ENCODE results near the gene CSAG2. TPM values are rescaled to one million over a fixed set of nuclear protein-coding genes. Genes with fewer than 3 reads are reported as not detected.

The CSAG2 gene
- total RNA-seq, 1 donor from 2014 or later, result not detected

- DNase-seq (ENCODE audit: low read depth), result no peak
Observed at GRCh38 chrX:152674135-152674534, 34.9 kb downstream of the CSAG2 start.

DNA sequence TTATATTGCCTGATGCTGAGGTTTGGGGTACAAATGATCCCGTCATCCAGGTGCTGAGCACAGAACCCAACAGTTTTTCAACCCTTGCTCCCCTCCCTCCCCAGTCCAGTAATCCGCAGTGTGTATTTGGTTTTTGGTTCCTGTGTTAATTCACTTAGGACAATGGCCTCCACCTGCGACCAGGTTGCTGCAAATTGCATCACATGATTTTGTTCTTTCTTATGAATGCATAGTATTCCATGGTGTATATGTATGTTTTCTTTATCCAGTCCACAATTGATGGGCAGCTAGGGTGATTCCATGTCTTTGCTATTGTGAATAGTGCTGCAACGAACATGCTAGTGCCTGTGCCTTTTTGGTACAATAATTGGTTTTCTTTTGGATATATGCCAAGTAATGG lies 46.0 kb downstream of the CSAG2 start:
- DNase-seq (ENCODE audit: low read depth), result no peak

- DNase-seq (ENCODE audit: low read depth), result no peak
Observed at GRCh38 chrX:152658302-152658701, 50.8 kb downstream of the CSAG2 start.

Other genes starting within 250 kb of the CSAG2 start
- gene GABRQ, start 71.4 kb downstream of the CSAG2 start, total RNA-seq, result not detected in 2 replicates
- gene MAGEA3, start 10.5 kb downstream of the CSAG2 start, total RNA-seq, result not detected in 2 replicates
- gene MAGEA2B, start 5.4 kb upstream of the CSAG2 start, total RNA-seq, result not detected in 2 replicates
- not detected in 2 replicates for gene CSAG1, start 24.4 kb upstream of the CSAG2 start, total RNA-seq
- not detected in 2 replicates for gene MAGEA12, start 24.5 kb upstream of the CSAG2 start, total RNA-seq
- gene MAGEA2, start 44.6 kb upstream of the CSAG2 start, total RNA-seq, result not detected in 2 replicates
- gene CSAG3, start 49.9 kb upstream of the CSAG2 start, total RNA-seq, result not detected in 2 replicates
- gene MAGEA6, start 60.4 kb upstream of the CSAG2 start, total RNA-seq, result not detected in 2 replicates
- gene CETN2, start 121.5 kb upstream of the CSAG2 start, total RNA-seq, result 45.4 and 56.8 TPM in 2 replicates
- gene NSDHL, start 121.8 kb upstream of the CSAG2 start, total RNA-seq, result 16.1 and 28.2 TPM in 2 replicates
- gene ZNF185, start 188.8 kb upstream of the CSAG2 start, total RNA-seq, result 0.47 and 0.83 TPM in 2 replicates